IMR-90 (cell line): ENCODE measurements around the gene CYP24A1. TPM values are rescaled to one million over a fixed set of nuclear protein-coding genes. Genes with fewer than 3 reads are reported as not detected.

Source experiments
- ATAC-seq: fragments of 200-7000 bp; cut with Tn5 transposase; 2 replicates; pipeline ENCODE4 v1.9.1; 2020; ENCODE audit warnings: low read depth, mild to moderate bottlenecking, moderate library complexity
- BruUV-seq: library from RNA; stranded (reverse); fragments of 400-500 nt; replicated peaks from 2 replicates; lab custom pipeline; 2021; lab: Mats Ljungman, UMichigan
- CTCF ChIA-PET: fragments of 300-600 bp; formaldehyde crosslinking; extraction: SDS; loops from one replicate; lab custom pipeline; 2021; ENCODE audit warnings: antibody characterized with exemption; lab: Yijun Ruan, JAX
- POLR2A ChIA-PET: fragments of 300-600 bp; sonication (Branson Sonifier 250); formaldehyde crosslinking; loops from one replicate; lab custom pipeline; 2022; ENCODE audit warnings: antibody characterized with exemption; ENCODE audit not compliant: unreplicated experiment; lab: Charles Lee
- DNase-seq: peaks from one replicate; pipeline ENCODE4 v3.0.0; 2013
- H2AFZ ChIP-seq: replicated peaks from 2 replicates; pipeline ENCODE3; 2013; ENCODE audit warnings: low read length, mild to moderate bottlenecking; ENCODE audit not compliant: poor library complexity
- H2AK5ac ChIP-seq: 2 replicates; pipeline ENCODE4 v1.6.1; 2013; ENCODE audit warnings: low read depth, low read length, inconsistent platforms
- H2AK9ac ChIP-seq: replicated peaks from 2 replicates; pipeline ENCODE3; 2013; ENCODE audit warnings: mild to moderate bottlenecking, low read depth, low read length, moderate library complexity; ENCODE audit not compliant: poor library complexity
- H2BK120ac ChIP-seq: 2 replicates; pipeline ENCODE4 v1.6.1; 2013; ENCODE audit warnings: low read depth, low read length, inconsistent platforms
- H2BK15ac ChIP-seq: 3 replicates; pipeline ENCODE4 v1.6.1; 2013; ENCODE audit warnings: low read depth, low read length, inconsistent platforms
- H2BK20ac ChIP-seq: 2 replicates; pipeline ENCODE4 v1.6.1; 2013; ENCODE audit warnings: low read depth, mild to moderate bottlenecking, inconsistent platforms, low read length, moderate library complexity
- H2BK5ac ChIP-seq: 2 replicates; pipeline ENCODE4 v1.6.1; 2013; ENCODE audit warnings: mild to moderate bottlenecking, low read depth, low read length, inconsistent platforms; ENCODE audit not compliant: poor library complexity, severe bottlenecking
- H3K14ac ChIP-seq: replicated peaks from 2 replicates; pipeline ENCODE4 v1.6.1; 2013; ENCODE audit warnings: low read depth, low read length, inconsistent platforms
- H3K18ac ChIP-seq: 2 replicates; pipeline ENCODE4 v1.6.1; 2013; ENCODE audit warnings: low read depth, low read length, control low read depth
- H3K23ac ChIP-seq: 2 replicates; pipeline ENCODE4 v1.6.1; 2013; ENCODE audit warnings: low read depth, low read length, inconsistent platforms
- H3K27ac ChIP-seq: 2 replicates; pipeline ENCODE4 v1.5.1; 2013; ENCODE audit warnings: mild to moderate bottlenecking, control low read depth, low read length; ENCODE audit not compliant: insufficient read depth
- H3K27me3 ChIP-seq: 2 replicates; pipeline ENCODE4 v1.6.1; 2013; ENCODE audit warnings: low read length; ENCODE audit not compliant: control insufficient read depth, insufficient read depth
- H3K36me3 ChIP-seq: 2 replicates; pipeline ENCODE4 v1.6.1; 2013; ENCODE audit warnings: low read length, mixed read lengths; ENCODE audit not compliant: control insufficient read depth, insufficient read depth
- H3K4ac ChIP-seq: 2 replicates; pipeline ENCODE4 v1.6.1; 2013; ENCODE audit warnings: low read depth, low read length, inconsistent platforms
- H3K4me1 ChIP-seq: 2 replicates; pipeline ENCODE4 v1.6.1; 2013; ENCODE audit warnings: low read length, mixed read lengths; ENCODE audit not compliant: control insufficient read depth, insufficient read depth
- H3K4me2 ChIP-seq: 2 replicates; pipeline ENCODE4 v1.6.1; 2013; ENCODE audit warnings: low read depth, mild to moderate bottlenecking, control low read depth, low read length, moderate library complexity
- H3K4me3 ChIP-seq: 2 replicates; pipeline ENCODE4 v1.5.1; 2013; ENCODE audit warnings: low read depth, mild to moderate bottlenecking, control low read depth, low read length, moderate library complexity; ENCODE audit not compliant: insufficient read depth
- H3K56ac ChIP-seq: 2 replicates; pipeline ENCODE4 v1.6.1; 2013; ENCODE audit warnings: low read length, inconsistent platforms; ENCODE audit not compliant: insufficient read depth; ENCODE audit errors: extremely low read depth
- H3K79me1 ChIP-seq, 2 experiments: 2 replicates each; pipeline ENCODE4 v1.6.1; 2013; ENCODE audit warnings: low read length in 2 of 2, inconsistent platforms in 1 of 2, low read depth in 1 of 2
- H3K9ac ChIP-seq: 2 replicates; pipeline ENCODE4 v1.6.1; 2013; ENCODE audit warnings: low read depth, low read length, control low read depth
- H3K9me1 ChIP-seq: 2 replicates; pipeline ENCODE4 v1.6.1; 2013; ENCODE audit warnings: low read length, inconsistent platforms; ENCODE audit not compliant: insufficient read depth
- H3K9me3 ChIP-seq: 2 replicates; pipeline ENCODE4 v1.6.1; 2013; ENCODE audit warnings: low read length; ENCODE audit not compliant: control insufficient read depth, insufficient read depth
- H4K20me1 ChIP-seq: 2 replicates; pipeline ENCODE4 v1.6.1; 2013; ENCODE audit warnings: low read length, inconsistent platforms; ENCODE audit not compliant: insufficient read depth
- H4K5ac ChIP-seq: 2 replicates; pipeline ENCODE4 v1.6.1; 2013; ENCODE audit warnings: mild to moderate bottlenecking, low read depth, low read length, control low read depth
- H4K8ac ChIP-seq, 2 experiments: 2 replicates each; pipeline ENCODE4 v1.6.1; 2013; ENCODE audit warnings: low read depth in 2 of 2, low read length in 2 of 2, control low read depth in 1 of 2, inconsistent platforms in 1 of 2
- H4K91ac ChIP-seq: 2 replicates; pipeline ENCODE4 v1.6.1; 2013; ENCODE audit warnings: low read depth, low read length, inconsistent platforms; ENCODE audit not compliant: insufficient read depth
- BHLHE40 ChIP-seq: fragments of 150-350 bp; IDR thresholded peaks from 2 replicates; pipeline ENCODE4 v1.6.1; 2016; ENCODE audit warnings: mild to moderate bottlenecking, low read depth, low read length
- CEBPB ChIP-seq: IDR thresholded peaks from 2 replicates; pipeline ENCODE4 v1.6.1; 2012; ENCODE audit warnings: low read depth, low read length, improper control_type of control experiment
- CHD1 ChIP-seq: IDR thresholded peaks from 2 replicates; pipeline ENCODE4 v1.6.1; 2012; ENCODE audit warnings: low read depth, low read length, improper control_type of control experiment
- FOS ChIP-seq: fragments of 150-350 bp; IDR thresholded peaks from 2 replicates; pipeline ENCODE4 v1.6.1; 2016; ENCODE audit warnings: low read depth, low read length
- MAFK ChIP-seq: IDR thresholded peaks from 2 replicates; pipeline ENCODE4 v1.6.1; 2012; ENCODE audit warnings: low read depth, low read length, improper control_type of control experiment
- MAZ ChIP-seq: IDR thresholded peaks from 2 replicates; pipeline ENCODE4 v1.6.1; 2012; ENCODE audit warnings: low read depth, mild to moderate bottlenecking, low read length, improper control_type of control experiment, moderate library complexity, borderline replicate concordance
- MXI1 ChIP-seq: IDR thresholded peaks from 2 replicates; pipeline ENCODE4 v1.6.1; 2012; ENCODE audit warnings: low read depth, mild to moderate bottlenecking, low read length, moderate library complexity, borderline replicate concordance
- POLR2A ChIP-seq: IDR thresholded peaks from 2 replicates; pipeline ENCODE4 v1.6.1; 2012; ENCODE audit warnings: mild to moderate bottlenecking, low read depth, low read length
- RAD21 ChIP-seq: IDR thresholded peaks from 2 replicates; pipeline ENCODE4 v1.6.1; 2012; ENCODE audit warnings: low read length, improper control_type of control experiment
- RCOR1 ChIP-seq: IDR thresholded peaks from 2 replicates; pipeline ENCODE4 v1.6.1; 2012; ENCODE audit warnings: mild to moderate bottlenecking, low read length, improper control_type of control experiment; ENCODE audit not compliant: insufficient replicate concordance
- RFX5 ChIP-seq: IDR thresholded peaks from 2 replicates; pipeline ENCODE4 v1.8.0; 2012; ENCODE audit warnings: low read depth, mild to moderate bottlenecking, low read length, moderate library complexity
- SMC3 ChIP-seq: fragments of 150-350 bp; IDR thresholded peaks from 2 replicates; pipeline ENCODE4 v1.6.1; 2016; ENCODE audit warnings: low read depth, mild to moderate bottlenecking, antibody characterized with exemption, low read length, moderate library complexity
- WGBS, 2 experiments: methylation state at CpG; one replicate each; pipeline versions ENCODE4 v1.1.5 to v1.1.7; 2013; ENCODE audit warnings: missing lambda C conversion rate in 2 of 2; ENCODE audit not compliant: insufficient read length in 1 of 2; ENCODE audit errors: extremely low coverage in 2 of 2; 5-methylcytosine and 5-hydroxymethylcytosine counted together
- dilution Hi-C: fragments of 300-500 bp; cut with HindIII; formaldehyde crosslinking; loops from one replicate; pipeline ENCODE4 v1.14.3; 2018; ENCODE audit warnings: low sequenced_read_pairs; ENCODE audit not compliant: unreplicated experiment
- in situ Hi-C: fragments of 300-500 bp; cut with MboI; formaldehyde crosslinking; loops from 3 replicates; pipeline ENCODE4 v1.14.3; 2019; ENCODE audit warnings: low sequenced_read_pairs, inconsistent platforms, mixed read lengths
- intact Hi-C: fragments of 100-400 bp; cut with micrococcal nuclease; formaldehyde crosslinking; loops from 2 replicates; pipeline ENCODE4 v1.10.0; 2022
- polyA plus RNA-seq, 3 experiments: library from polyadenylated mRNA; depleted of rRNA; stranded (reverse); fragments of >200 nt; gene quantifications; 2 replicates each; pipeline ENCODE4 v1.2.3, GENCODE V29; 2012; ENCODE audit warnings: low replicate concordance in 1 of 3
- total RNA-seq: library from RNA; depleted of rRNA; stranded (reverse); fragments of >200 nt; gene quantifications from 2 replicates; pipeline ENCODE4 v1.2.3, GENCODE V29; 2012
- TF ChIP-seq, protein P1 (sequence below): fragments of 150-350 bp; IDR thresholded peaks from 2 replicates; pipeline ENCODE4 v1.6.1; 2016; ENCODE audit warnings: low read depth, mild to moderate bottlenecking, low read length, moderate library complexity, borderline replicate concordance
- TF ChIP-seq, protein P2 (sequence below): conservative IDR thresholded peaks from 2 replicates; pipeline ENCODE4 v1.5.1; 2012; ENCODE audit warnings: mild to moderate bottlenecking, low read depth, low read length, improper control_type of control experiment
- TF ChIP-seq, protein P3 (sequence below): fragments of 150-350 bp; IDR thresholded peaks from 2 replicates; pipeline ENCODE4 v1.6.1; 2017; ENCODE audit warnings: mild to moderate bottlenecking, antibody characterized with exemption, low read length, low read depth

Gene CYP24A1
- total and polyA plus RNA-seq, 2 of the 4 experiments (the other 2 are of a cell fraction), result not detected

DNA sequence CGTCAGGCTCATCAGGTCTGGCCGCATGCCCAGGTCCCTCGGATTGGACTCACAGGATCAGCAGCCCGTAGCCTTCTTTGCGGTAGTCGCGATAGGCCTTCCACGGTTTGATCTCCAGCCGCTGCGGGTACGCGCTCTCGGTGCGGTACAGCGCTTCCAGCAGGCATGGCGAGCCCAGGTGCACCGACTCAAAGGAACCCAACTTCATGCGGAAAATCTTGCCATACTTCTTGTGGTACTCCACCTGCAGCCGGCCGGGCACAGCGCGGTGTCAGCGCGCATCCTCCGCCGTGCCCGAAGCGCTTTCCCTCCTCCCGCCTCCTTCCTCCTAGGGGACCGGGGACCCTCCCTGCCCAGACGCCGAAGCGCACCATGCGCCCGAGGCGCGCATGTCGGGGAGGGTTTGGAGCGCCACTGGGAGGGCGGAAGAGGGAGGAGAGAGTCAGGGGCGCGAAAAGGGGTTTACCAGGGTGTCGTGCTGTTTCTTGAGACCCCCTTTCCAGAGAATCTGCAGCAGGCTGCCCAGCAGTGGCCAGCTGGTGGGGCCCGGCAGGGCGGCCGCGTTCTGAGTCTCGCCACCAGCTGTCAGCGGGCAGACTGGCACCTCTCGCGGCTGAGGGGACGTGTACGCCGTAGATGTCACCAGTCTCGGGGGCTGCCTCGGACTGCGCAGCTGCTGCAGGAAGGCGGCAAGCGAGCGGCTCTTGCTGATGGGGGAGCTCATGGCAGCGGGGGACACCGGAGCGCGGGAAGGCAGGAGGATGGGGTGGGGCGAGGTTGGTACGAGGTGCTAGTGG, 732 bp downstream of the CYP24A1 start:
- no peak overlapping the region for H2AK9ac ChIP-seq
- in situ Hi-C loops, result no loop called here
- H3K4me3 ChIP-seq, result no peak overlapping the region
- H2BK15ac ChIP-seq, result no peak overlapping the region
- no peak overlapping the region for H2BK120ac ChIP-seq
- no peak overlapping the region for H3K23ac ChIP-seq
- no peaks in the 10 kb centered on the region for H3K79me1 ChIP-seq
- no peak overlapping the region for H4K91ac ChIP-seq
- H3K56ac ChIP-seq, result no peak overlapping the region
- no peaks in the 10 kb centered on the region; the same call in 1 of the 2 replicates for H4K20me1 ChIP-seq
- intact Hi-C loops, result no loop called here
- H3K36me3 ChIP-seq, result no peaks in the 10 kb centered on the region
- H2AFZ ChIP-seq, result no peak overlapping the region
- H2BK20ac ChIP-seq, result no peak overlapping the region
- dilution Hi-C loops, result no loop called here
- H3K18ac ChIP-seq, result no peak overlapping the region
- no peak overlapping the region for H3K27ac ChIP-seq
- H3K14ac ChIP-seq, result no peak overlapping the region
- no TSS peak for BruUV-seq
- ChIA-PET CTCF (no interaction called here), POLR2A (no interaction called here)
- no peak overlapping the region for H3K4ac ChIP-seq
- no peak for DNase-seq
- H2AK5ac ChIP-seq, result no peak overlapping the region
- H3K9me3 ChIP-seq, result no peaks in the 10 kb centered on the region
- H4K8ac ChIP-seq, result no peak overlapping the region
- no peaks in the 10 kb centered on the region; the same call in 1 of the 2 replicates for H3K4me1 ChIP-seq
- H3K27me3 ChIP-seq, result peaks cover 62% of the 10 kb centered on the region
- no peaks in the 10 kb centered on the region for H3K9me1 ChIP-seq
- ATAC-seq, result no peak
- WGBS, 2 experiments, result 3% methylated on average over 41 of the region's 66 CpGs; no CpG with 5 or more reads in 1 of the 2 experiments
- no peak overlapping the region for H2BK5ac ChIP-seq
- no peak overlapping the region for H4K5ac ChIP-seq
- H3K9ac ChIP-seq, result no peak overlapping the region
- H3K4me2 ChIP-seq, result no peak overlapping the region; the same call in 1 of the 2 replicates
- TF ChIP-seq POLR2A (no peak), RCOR1 (no peak), BHLHE40 (no peak), MXI1 (no peak), MAFK (no peak), SMC3 (no peak), MAZ (no peak), FOS (no peak), CHD1 (no peak), CEBPB (no peak), RFX5 (no peak), RAD21 (no peak)
- TF ChIP-seq, protein P1, sequence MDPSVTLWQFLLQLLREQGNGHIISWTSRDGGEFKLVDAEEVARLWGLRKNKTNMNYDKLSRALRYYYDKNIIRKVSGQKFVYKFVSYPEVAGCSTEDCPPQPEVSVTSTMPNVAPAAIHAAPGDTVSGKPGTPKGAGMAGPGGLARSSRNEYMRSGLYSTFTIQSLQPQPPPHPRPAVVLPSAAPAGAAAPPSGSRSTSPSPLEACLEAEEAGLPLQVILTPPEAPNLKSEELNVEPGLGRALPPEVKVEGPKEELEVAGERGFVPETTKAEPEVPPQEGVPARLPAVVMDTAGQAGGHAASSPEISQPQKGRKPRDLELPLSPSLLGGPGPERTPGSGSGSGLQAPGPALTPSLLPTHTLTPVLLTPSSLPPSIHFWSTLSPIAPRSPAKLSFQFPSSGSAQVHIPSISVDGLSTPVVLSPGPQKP, result no peak
- TF ChIP-seq, protein P2, sequence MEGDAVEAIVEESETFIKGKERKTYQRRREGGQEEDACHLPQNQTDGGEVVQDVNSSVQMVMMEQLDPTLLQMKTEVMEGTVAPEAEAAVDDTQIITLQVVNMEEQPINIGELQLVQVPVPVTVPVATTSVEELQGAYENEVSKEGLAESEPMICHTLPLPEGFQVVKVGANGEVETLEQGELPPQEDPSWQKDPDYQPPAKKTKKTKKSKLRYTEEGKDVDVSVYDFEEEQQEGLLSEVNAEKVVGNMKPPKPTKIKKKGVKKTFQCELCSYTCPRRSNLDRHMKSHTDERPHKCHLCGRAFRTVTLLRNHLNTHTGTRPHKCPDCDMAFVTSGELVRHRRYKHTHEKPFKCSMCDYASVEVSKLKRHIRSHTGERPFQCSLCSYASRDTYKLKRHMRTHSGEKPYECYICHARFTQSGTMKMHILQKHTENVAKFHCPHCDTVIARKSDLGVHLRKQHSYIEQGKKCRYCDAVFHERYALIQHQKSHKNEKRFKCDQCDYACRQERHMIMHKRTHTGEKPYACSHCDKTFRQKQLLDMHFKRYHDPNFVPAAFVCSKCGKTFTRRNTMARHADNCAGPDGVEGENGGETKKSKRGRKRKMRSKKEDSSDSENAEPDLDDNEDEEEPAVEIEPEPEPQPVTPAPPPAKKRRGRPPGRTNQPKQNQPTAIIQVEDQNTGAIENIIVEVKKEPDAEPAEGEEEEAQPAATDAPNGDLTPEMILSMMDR, result no peak
- TF ChIP-seq, protein P3, sequence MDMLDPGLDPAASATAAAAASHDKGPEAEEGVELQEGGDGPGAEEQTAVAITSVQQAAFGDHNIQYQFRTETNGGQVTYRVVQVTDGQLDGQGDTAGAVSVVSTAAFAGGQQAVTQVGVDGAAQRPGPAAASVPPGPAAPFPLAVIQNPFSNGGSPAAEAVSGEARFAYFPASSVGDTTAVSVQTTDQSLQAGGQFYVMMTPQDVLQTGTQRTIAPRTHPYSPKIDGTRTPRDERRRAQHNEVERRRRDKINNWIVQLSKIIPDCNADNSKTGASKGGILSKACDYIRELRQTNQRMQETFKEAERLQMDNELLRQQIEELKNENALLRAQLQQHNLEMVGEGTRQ, result no peak
